GM18508 (cell line): ENCODE measurements around the gene MYPN.
"Not testable (repeated sequence)": the region's sequence is repeated elsewhere in the genome, so short reads cannot be mapped to it uniquely, and the experiment has no call there.

Experiments
- ATAC-seq: cut with Tn5 transposase; IDR thresholded peaks from one replicate; pipeline ENCODE4 v1.9.1; 2021; ENCODE audit warnings: moderate number of reproducible peaks; ENCODE audit not compliant: insufficient read depth, unreplicated experiment

Gene MYPN

DNA sequence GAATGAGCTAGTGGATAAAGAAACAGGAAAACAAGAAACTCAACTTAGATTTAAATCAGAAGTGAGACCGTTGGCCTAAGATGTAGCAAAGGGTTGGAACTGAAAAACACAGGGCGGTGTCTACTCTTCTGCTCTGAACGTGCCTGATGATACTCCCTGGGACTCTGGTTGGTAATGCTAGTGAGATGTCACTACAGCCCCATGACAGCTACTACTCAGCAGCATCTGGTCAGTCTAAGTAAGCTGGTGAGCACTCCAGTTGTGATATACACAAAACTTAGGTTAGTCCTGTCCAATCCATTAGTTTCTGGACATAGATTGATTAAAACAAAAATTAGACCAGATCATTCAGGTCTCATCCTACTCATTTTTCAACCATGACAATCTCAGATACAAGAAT is 15.4 kb downstream of the MYPN start:
- ATAC-seq, result no peak

DNA sequence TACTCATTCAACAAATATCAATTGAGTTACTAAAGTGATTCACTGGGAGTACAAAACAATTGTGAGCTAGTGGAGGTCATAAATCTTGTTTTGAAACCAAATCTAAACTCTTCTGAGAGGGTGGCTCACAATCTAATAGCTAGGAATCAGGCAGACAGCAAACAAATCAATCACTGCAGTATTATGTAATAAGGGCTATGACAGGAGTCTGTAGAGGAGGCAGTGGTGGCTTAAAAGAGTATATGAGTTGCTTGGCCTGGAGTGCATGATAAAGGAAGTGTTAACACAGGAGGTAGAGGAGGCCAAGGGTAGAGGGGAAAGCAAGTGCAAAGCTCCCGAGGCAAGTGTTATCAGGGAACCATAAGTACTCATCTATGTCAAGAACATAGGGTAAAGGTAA is 16.5 kb downstream of the MYPN start:
- ATAC-seq, result no peak

GRCh38 chr10:68128015-68128414 is 18.7 kb downstream of the MYPN start:
- ATAC-seq, result no peak

DNA sequence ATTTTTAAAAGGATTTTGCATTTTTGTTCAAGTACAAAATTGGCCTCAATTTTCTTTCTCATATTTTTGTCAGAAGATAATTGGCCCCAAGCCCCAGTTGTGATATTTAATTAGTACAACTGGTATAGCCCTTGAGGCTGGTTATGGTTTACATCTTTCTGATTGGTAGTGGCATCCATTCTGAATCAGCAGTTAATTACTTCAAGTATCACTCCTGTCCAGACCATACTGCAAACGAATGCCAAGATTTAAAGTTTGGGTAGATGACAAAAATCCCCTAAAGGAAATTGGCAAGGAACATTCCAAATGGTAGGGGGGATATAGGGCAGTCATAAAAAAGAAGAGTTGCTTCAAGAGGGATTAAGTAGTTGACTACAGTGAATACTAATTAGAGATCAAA is 23.1 kb downstream of the MYPN start:
- no peak for ATAC-seq

GRCh38 chr10:68133523-68133922 is 24.2 kb downstream of the MYPN start:
- no peak for ATAC-seq

GRCh38 chr10:68135362-68135761 is 26.1 kb downstream of the MYPN start:
- no peak for ATAC-seq

- no peak for ATAC-seq
These were observed 26.9 kb downstream of the MYPN start for GRCh38 chr10:68135922-68136792.

DNA sequence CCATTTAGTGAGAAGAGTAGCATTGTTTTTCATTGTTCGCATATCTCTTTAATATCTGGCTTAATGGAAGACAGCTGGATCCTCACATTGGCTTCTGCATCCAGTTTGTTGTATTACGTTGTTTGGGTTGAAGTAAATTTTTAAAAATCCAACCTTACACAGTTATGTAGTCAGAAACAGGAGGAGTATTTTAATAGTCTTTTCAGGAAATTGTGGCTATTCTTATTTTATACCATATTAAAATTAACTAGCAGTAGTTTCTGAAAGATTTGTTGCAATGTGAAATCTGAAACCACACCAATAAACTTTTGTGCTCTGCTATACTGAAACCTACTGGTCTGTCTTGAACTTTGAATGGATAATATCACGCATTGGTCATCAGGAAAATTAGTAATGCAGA is 27.9 kb downstream of the MYPN start:
- no peak for ATAC-seq

DNA sequence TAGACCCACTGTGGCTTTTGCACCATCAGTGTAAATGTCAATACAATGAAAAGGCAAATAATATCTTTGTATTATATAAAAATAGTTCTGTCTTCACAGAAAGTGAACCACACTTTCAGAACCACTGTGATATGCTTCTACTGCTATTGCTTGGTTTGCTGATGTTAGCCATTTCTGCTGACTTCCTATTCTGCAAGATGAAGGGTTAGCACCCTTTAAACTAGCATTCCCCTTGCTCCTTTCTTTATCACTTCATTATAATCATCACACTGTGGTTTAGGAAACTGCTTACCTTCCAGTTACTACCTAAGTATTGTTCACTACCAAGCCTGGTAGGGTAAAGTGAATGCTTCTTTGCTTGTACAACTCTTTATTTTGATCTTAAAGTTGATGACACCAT is 29.2 kb downstream of the MYPN start:
- ATAC-seq, result no peak

DNA sequence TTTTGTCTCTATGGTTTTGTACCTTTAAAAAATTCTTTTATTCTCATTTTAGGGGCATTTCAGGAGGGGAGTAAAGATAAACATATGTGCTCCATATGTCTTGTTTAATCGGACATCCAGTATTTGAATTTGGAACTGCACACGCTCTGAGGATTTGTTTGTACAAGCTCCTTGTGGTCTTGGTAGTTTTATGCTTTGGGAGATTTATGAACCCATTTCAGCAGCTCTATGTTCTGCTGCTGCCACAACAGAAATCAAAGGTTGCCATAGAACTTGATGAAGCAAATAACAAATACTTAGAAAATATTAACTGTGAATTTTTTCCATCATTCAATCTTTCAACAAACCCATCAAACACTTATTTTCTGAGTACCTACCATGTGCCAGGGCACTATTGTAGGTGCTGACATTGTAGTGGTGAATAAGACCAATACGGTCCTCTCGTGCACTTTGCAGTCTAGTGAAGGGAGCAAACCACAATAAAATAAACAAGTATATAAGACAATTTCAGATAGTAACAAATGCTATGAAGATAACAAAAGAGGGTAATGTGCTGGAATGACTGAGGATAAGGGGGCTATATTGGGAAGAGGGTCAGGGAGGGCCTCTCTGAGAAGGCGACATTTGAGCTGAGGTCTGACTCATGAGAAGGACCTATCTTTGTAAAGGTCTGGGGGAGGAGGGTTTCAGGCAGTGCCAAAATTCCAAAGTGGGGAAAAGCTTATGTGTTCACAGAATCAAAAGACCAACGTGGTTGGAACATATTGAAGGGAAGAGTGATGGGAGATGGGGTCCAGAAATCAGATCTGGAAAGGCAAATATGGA is 30.4 kb downstream of the MYPN start:
- ATAC-seq, result no peak

DNA sequence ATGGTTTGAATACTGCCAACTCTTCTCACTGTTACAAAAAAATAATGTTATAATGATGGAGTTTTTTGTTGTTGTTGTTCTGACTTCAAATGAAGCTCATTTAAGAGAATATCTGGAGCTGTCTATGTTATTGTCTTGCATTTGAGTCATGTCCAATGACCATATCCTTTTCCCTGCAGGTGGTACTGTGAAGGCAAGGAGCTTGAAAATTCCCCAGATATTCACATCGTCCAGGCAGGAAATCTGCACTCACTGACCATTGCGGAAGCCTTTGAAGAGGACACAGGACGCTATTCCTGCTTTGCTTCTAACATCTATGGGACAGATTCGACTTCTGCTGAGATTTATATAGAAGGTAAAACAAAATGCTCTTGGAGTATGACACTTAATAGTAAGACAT is 33.5 kb downstream of the MYPN start:
- ATAC-seq, result no peak

- no peak for ATAC-seq
These were observed 35.4 kb downstream of the MYPN start for GRCh38 chr10:68144709-68145108.

GRCh38 chr10:68145705-68146104 is 36.4 kb downstream of the MYPN start:
- ATAC-seq, result no peak

- ATAC-seq, result no peak
These were observed 36.8 kb downstream of the MYPN start for GRCh38 chr10:68146133-68146532.

- ATAC-seq, result no peak
These were observed 42.2 kb downstream of the MYPN start for GRCh38 chr10:68151453-68151852.

GRCh38 chr10:68153473-68154210 is 44.4 kb downstream of the MYPN start:
- ATAC-seq, result no peak

DNA sequence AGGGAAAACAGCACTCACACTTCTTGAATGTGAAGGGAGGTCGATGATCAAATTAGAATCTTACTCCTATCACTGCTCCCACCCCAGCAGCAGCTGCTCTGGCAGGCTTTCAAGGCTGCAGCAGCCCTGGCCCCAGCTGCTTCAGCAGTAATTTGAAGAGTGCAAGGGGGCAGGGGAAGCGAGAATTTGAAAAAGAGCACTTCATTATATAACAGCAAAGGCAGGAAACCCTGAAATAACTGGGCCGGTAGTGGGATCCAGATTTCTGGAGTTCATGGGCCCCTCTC is 44.9 kb downstream of the MYPN start:
- no peak for ATAC-seq

GRCh38 chr10:68155615-68156210 is 46.4 kb downstream of the MYPN start:
- ATAC-seq, result no peak

GRCh38 chr10:68156373-68157185 is 47.3 kb downstream of the MYPN start:
- ATAC-seq, result no peak

GRCh38 chr10:68157522-68157921 is 48.2 kb downstream of the MYPN start:
- not testable (repeated sequence) for ATAC-seq
